IMR-90 (cell line): ENCODE data around the gene PLXDC2. TPM values are rescaled to one million over a fixed set of nuclear protein-coding genes. Genes with fewer than 3 reads are reported as not detected.

Experiments
- ATAC-seq: fragments of 200-7000 bp; cut with Tn5 transposase; 2 replicates; pipeline ENCODE4 v1.9.1; 2020; ENCODE audit warnings: low read depth, mild to moderate bottlenecking, moderate library complexity
- BruUV-seq: library from RNA; stranded (reverse); fragments of 400-500 nt; replicated peaks from 2 replicates; lab custom pipeline; 2021; lab: Mats Ljungman, UMichigan
- CTCF ChIA-PET: fragments of 300-600 bp; formaldehyde crosslinking; extraction: SDS; loops from one replicate; lab custom pipeline; 2021; ENCODE audit warnings: antibody characterized with exemption; lab: Yijun Ruan, JAX
- POLR2A ChIA-PET: fragments of 300-600 bp; sonication (Branson Sonifier 250); formaldehyde crosslinking; loops from one replicate; lab custom pipeline; 2022; ENCODE audit warnings: antibody characterized with exemption; ENCODE audit not compliant: unreplicated experiment; lab: Charles Lee
- DNase-seq: peaks from one replicate; pipeline ENCODE4 v3.0.0; 2013
- H2AFZ ChIP-seq: replicated peaks from 2 replicates; pipeline ENCODE3; 2013; ENCODE audit warnings: low read length, mild to moderate bottlenecking; ENCODE audit not compliant: poor library complexity
- H2AK5ac ChIP-seq: 2 replicates; pipeline ENCODE4 v1.6.1; 2013; ENCODE audit warnings: low read depth, low read length, inconsistent platforms
- H2AK9ac ChIP-seq: replicated peaks from 2 replicates; pipeline ENCODE3; 2013; ENCODE audit warnings: mild to moderate bottlenecking, low read depth, low read length, moderate library complexity; ENCODE audit not compliant: poor library complexity
- H2BK120ac ChIP-seq: 2 replicates; pipeline ENCODE4 v1.6.1; 2013; ENCODE audit warnings: low read depth, low read length, inconsistent platforms
- H2BK15ac ChIP-seq: 3 replicates; pipeline ENCODE4 v1.6.1; 2013; ENCODE audit warnings: low read depth, low read length, inconsistent platforms
- H2BK20ac ChIP-seq: 2 replicates; pipeline ENCODE4 v1.6.1; 2013; ENCODE audit warnings: low read depth, mild to moderate bottlenecking, inconsistent platforms, low read length, moderate library complexity
- H2BK5ac ChIP-seq: 2 replicates; pipeline ENCODE4 v1.6.1; 2013; ENCODE audit warnings: mild to moderate bottlenecking, low read depth, low read length, inconsistent platforms; ENCODE audit not compliant: poor library complexity, severe bottlenecking
- H3K14ac ChIP-seq: replicated peaks from 2 replicates; pipeline ENCODE4 v1.6.1; 2013; ENCODE audit warnings: low read depth, low read length, inconsistent platforms
- H3K18ac ChIP-seq: 2 replicates; pipeline ENCODE4 v1.6.1; 2013; ENCODE audit warnings: low read depth, low read length, control low read depth
- H3K23ac ChIP-seq: 2 replicates; pipeline ENCODE4 v1.6.1; 2013; ENCODE audit warnings: low read depth, low read length, inconsistent platforms
- H3K27ac ChIP-seq: 2 replicates; pipeline ENCODE4 v1.5.1; 2013; ENCODE audit warnings: mild to moderate bottlenecking, control low read depth, low read length; ENCODE audit not compliant: insufficient read depth
- H3K27me3 ChIP-seq: 2 replicates; pipeline ENCODE4 v1.6.1; 2013; ENCODE audit warnings: low read length; ENCODE audit not compliant: control insufficient read depth, insufficient read depth
- H3K36me3 ChIP-seq: 2 replicates; pipeline ENCODE4 v1.6.1; 2013; ENCODE audit warnings: low read length, mixed read lengths; ENCODE audit not compliant: control insufficient read depth, insufficient read depth
- H3K4ac ChIP-seq: 2 replicates; pipeline ENCODE4 v1.6.1; 2013; ENCODE audit warnings: low read depth, low read length, inconsistent platforms
- H3K4me1 ChIP-seq: 2 replicates; pipeline ENCODE4 v1.6.1; 2013; ENCODE audit warnings: low read length, mixed read lengths; ENCODE audit not compliant: control insufficient read depth, insufficient read depth
- H3K4me2 ChIP-seq: 2 replicates; pipeline ENCODE4 v1.6.1; 2013; ENCODE audit warnings: low read depth, mild to moderate bottlenecking, control low read depth, low read length, moderate library complexity
- H3K4me3 ChIP-seq: 2 replicates; pipeline ENCODE4 v1.5.1; 2013; ENCODE audit warnings: low read depth, mild to moderate bottlenecking, control low read depth, low read length, moderate library complexity; ENCODE audit not compliant: insufficient read depth
- H3K56ac ChIP-seq: 2 replicates; pipeline ENCODE4 v1.6.1; 2013; ENCODE audit warnings: low read length, inconsistent platforms; ENCODE audit not compliant: insufficient read depth; ENCODE audit errors: extremely low read depth
- H3K79me1 ChIP-seq, 2 experiments: 2 replicates each; pipeline ENCODE4 v1.6.1; 2013; ENCODE audit warnings: low read length in 2 of 2, inconsistent platforms in 1 of 2, low read depth in 1 of 2
- H3K9ac ChIP-seq: 2 replicates; pipeline ENCODE4 v1.6.1; 2013; ENCODE audit warnings: low read depth, low read length, control low read depth
- H3K9me1 ChIP-seq: 2 replicates; pipeline ENCODE4 v1.6.1; 2013; ENCODE audit warnings: low read length, inconsistent platforms; ENCODE audit not compliant: insufficient read depth
- H3K9me3 ChIP-seq: 2 replicates; pipeline ENCODE4 v1.6.1; 2013; ENCODE audit warnings: low read length; ENCODE audit not compliant: control insufficient read depth, insufficient read depth
- H4K20me1 ChIP-seq: 2 replicates; pipeline ENCODE4 v1.6.1; 2013; ENCODE audit warnings: low read length, inconsistent platforms; ENCODE audit not compliant: insufficient read depth
- H4K5ac ChIP-seq: 2 replicates; pipeline ENCODE4 v1.6.1; 2013; ENCODE audit warnings: mild to moderate bottlenecking, low read depth, low read length, control low read depth
- H4K8ac ChIP-seq, 2 experiments: 2 replicates each; pipeline ENCODE4 v1.6.1; 2013; ENCODE audit warnings: low read depth in 2 of 2, low read length in 2 of 2, control low read depth in 1 of 2, inconsistent platforms in 1 of 2
- H4K91ac ChIP-seq: 2 replicates; pipeline ENCODE4 v1.6.1; 2013; ENCODE audit warnings: low read depth, low read length, inconsistent platforms; ENCODE audit not compliant: insufficient read depth
- MXI1 ChIP-seq: IDR thresholded peaks from 2 replicates; pipeline ENCODE4 v1.6.1; 2012; ENCODE audit warnings: low read depth, mild to moderate bottlenecking, low read length, moderate library complexity, borderline replicate concordance
- POLR2A ChIP-seq: IDR thresholded peaks from 2 replicates; pipeline ENCODE4 v1.6.1; 2012; ENCODE audit warnings: mild to moderate bottlenecking, low read depth, low read length
- WGBS, 2 experiments: methylation state at CpG; one replicate each; pipeline versions ENCODE4 v1.1.5 to v1.1.7; 2013; ENCODE audit warnings: missing lambda C conversion rate in 2 of 2; ENCODE audit not compliant: insufficient read length in 1 of 2; ENCODE audit errors: extremely low coverage in 2 of 2; 5-methylcytosine and 5-hydroxymethylcytosine counted together
- dilution Hi-C: fragments of 300-500 bp; cut with HindIII; formaldehyde crosslinking; loops from one replicate; pipeline ENCODE4 v1.14.3; 2018; ENCODE audit warnings: low sequenced_read_pairs; ENCODE audit not compliant: unreplicated experiment
- in situ Hi-C: fragments of 300-500 bp; cut with MboI; formaldehyde crosslinking; loops from 3 replicates; pipeline ENCODE4 v1.14.3; 2019; ENCODE audit warnings: low sequenced_read_pairs, inconsistent platforms, mixed read lengths
- intact Hi-C: fragments of 100-400 bp; cut with micrococcal nuclease; formaldehyde crosslinking; loops from 2 replicates; pipeline ENCODE4 v1.10.0; 2022
- polyA plus RNA-seq, 3 experiments: library from polyadenylated mRNA; depleted of rRNA; stranded (reverse); fragments of >200 nt; gene quantifications; 2 replicates each; pipeline ENCODE4 v1.2.3, GENCODE V29; 2012; ENCODE audit warnings: low replicate concordance in 1 of 3
- total RNA-seq: library from RNA; depleted of rRNA; stranded (reverse); fragments of >200 nt; gene quantifications from 2 replicates; pipeline ENCODE4 v1.2.3, GENCODE V29; 2012
- TF ChIP-seq, protein P1 (sequence below): fragments of 150-350 bp; IDR thresholded peaks from 2 replicates; pipeline ENCODE4 v1.6.1; 2016; ENCODE audit warnings: low read depth, mild to moderate bottlenecking, low read length, moderate library complexity, borderline replicate concordance

The PLXDC2 gene
- total and polyA plus RNA-seq, 2 of the 4 experiments (the other 2 are of a cell fraction): 3.2 to 6.1 TPM

DNA sequence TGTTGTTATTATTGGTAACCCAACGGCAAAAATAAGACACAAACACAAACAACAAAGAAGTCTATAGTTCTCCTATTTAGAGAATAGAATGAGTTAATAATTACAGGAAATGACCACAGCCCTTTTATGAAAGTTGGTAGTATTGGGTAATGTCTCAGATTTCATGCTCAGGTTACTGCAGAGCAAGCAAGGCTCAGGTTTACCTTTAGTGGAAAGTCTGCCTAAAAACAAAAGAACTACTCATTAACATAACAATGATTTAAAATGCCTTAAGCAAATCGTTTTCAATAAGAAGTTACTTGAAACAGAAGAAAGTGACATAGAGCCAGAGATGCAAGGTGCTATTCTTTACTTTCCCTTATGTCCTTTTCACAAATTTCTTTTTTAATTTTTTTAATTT lies 441.2 kb downstream of the PLXDC2 start:
- ATAC-seq (no peak), DNase-seq (no peak)
- H2BK20ac ChIP-seq: no peak overlapping the region
- H2BK5ac ChIP-seq: no peak overlapping the region
- no peak overlapping the region for H4K91ac ChIP-seq
- no peak overlapping the region for H4K8ac ChIP-seq
- H4K5ac ChIP-seq: no peak overlapping the region
- no peak overlapping the region for H2BK15ac ChIP-seq
- no peak overlapping the region for H3K23ac ChIP-seq
- no peak overlapping the region for H3K4ac ChIP-seq
- no peak overlapping the region for H3K27ac ChIP-seq
- no CpG with 5 or more reads among the region's 2 CpGs for WGBS, 2 experiments
- CTCF ChIA-PET: no interaction called here
- H3K9me3 ChIP-seq: peaks cover 3% of the 10 kb centered on the region; the same call in 1 of the 2 replicates
- H3K79me1 ChIP-seq: no peaks in the 10 kb centered on the region
- no peaks in the 10 kb centered on the region for H3K27me3 ChIP-seq
- no peak for TF ChIP-seq MXI1
- no peak for TF ChIP-seq POLR2A
- TF ChIP-seq, protein P1, sequence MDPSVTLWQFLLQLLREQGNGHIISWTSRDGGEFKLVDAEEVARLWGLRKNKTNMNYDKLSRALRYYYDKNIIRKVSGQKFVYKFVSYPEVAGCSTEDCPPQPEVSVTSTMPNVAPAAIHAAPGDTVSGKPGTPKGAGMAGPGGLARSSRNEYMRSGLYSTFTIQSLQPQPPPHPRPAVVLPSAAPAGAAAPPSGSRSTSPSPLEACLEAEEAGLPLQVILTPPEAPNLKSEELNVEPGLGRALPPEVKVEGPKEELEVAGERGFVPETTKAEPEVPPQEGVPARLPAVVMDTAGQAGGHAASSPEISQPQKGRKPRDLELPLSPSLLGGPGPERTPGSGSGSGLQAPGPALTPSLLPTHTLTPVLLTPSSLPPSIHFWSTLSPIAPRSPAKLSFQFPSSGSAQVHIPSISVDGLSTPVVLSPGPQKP: no peak
- H2AK9ac ChIP-seq: no peak overlapping the region
- H3K4me3 ChIP-seq: no peak overlapping the region
- no peak overlapping the region for H3K18ac ChIP-seq
- POLR2A ChIA-PET: no interaction called here
- in situ Hi-C loops (no loop called here), dilution Hi-C loops (no loop called here), intact Hi-C loops (no loop called here)
- H3K9me1 ChIP-seq: no peaks in the 10 kb centered on the region
- no peak overlapping the region for H2BK120ac ChIP-seq
- H3K4me2 ChIP-seq: no peak overlapping the region
- no peaks in the 10 kb centered on the region for H3K36me3 ChIP-seq
- H3K4me1 ChIP-seq: no peaks in the 10 kb centered on the region
- BruUV-seq: no TSS peak
- H4K20me1 ChIP-seq: no peaks in the 10 kb centered on the region
- no peak overlapping the region for H3K56ac ChIP-seq
- no peak overlapping the region for H3K14ac ChIP-seq
- H2AFZ ChIP-seq: no peak overlapping the region
- no peak overlapping the region for H3K9ac ChIP-seq
- H2AK5ac ChIP-seq: no peak overlapping the region
